Gastroesophageal sphincter (tissue), 3 donors: ENCODE results near the gene TNS3.

Experiments used
- EP300 ChIP-seq: sonication (generic); formaldehyde crosslinking; IDR thresholded peaks from one replicate; pipeline ENCODE4 v1.6.1; 2017; ENCODE audit warnings: antibody characterized with exemption, mild to moderate bottlenecking
- POLR2A ChIP-seq, 2 donors: fragments of 450-650 bp; IDR thresholded peaks; one replicate each; pipeline ENCODE4 v1.6.1; 2017; ENCODE audit warnings: antibody characterized with exemption in 2 of 2, mild to moderate bottlenecking in 2 of 2, moderate library complexity in 1 of 2
- POLR2AphosphoS5 ChIP-seq: sonication (generic); formaldehyde crosslinking; IDR thresholded peaks from one replicate; pipeline ENCODE4 v1.6.1; 2017; ENCODE audit warnings: antibody characterized with exemption
- TF ChIP-seq, protein P1 (sequence below), 4 experiments: fragments of 200-600 bp in 2 of 4; fragments of 450-650 bp in 2 of 4; sonication (generic) in 1 of 4; IDR thresholded peaks; one replicate each; pipeline ENCODE4 v1.5.1; 2017 to 2019; ENCODE audit warnings: antibody characterized with exemption in 4 of 4, mild to moderate bottlenecking in 2 of 4, moderate library complexity in 2 of 4

DNA sequence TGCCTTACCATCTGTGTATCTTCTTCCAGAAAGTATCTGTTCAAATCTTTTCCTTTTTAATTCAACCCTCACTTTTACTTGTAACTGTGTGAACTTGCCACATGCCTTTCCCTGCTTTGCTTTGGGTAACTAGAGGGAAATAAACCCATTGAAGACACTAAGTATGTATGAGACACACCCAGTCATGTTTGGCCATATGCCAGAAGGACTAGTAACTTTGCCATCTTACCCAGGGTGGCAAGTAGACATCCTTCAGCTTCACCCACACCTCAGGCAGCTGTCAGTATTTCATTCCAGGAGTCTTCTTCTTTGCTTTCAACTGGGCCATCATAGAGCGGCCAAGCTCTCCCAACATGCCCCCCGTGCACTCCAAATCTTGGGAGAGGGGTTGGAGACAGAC lies 323.1 kb downstream of the TNS3 start:
- TF ChIP-seq, protein P1, sequence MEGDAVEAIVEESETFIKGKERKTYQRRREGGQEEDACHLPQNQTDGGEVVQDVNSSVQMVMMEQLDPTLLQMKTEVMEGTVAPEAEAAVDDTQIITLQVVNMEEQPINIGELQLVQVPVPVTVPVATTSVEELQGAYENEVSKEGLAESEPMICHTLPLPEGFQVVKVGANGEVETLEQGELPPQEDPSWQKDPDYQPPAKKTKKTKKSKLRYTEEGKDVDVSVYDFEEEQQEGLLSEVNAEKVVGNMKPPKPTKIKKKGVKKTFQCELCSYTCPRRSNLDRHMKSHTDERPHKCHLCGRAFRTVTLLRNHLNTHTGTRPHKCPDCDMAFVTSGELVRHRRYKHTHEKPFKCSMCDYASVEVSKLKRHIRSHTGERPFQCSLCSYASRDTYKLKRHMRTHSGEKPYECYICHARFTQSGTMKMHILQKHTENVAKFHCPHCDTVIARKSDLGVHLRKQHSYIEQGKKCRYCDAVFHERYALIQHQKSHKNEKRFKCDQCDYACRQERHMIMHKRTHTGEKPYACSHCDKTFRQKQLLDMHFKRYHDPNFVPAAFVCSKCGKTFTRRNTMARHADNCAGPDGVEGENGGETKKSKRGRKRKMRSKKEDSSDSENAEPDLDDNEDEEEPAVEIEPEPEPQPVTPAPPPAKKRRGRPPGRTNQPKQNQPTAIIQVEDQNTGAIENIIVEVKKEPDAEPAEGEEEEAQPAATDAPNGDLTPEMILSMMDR (IDR thresholded peaks at IDR 0.05): no peak
- TF ChIP-seq EP300: no peak
- no peak for TF ChIP-seq POLR2A (IDR thresholded peaks at IDR 0.05)
- no peak for TF ChIP-seq POLR2AphosphoS5
